HCT116 (cell line): ENCODE results near the gene SLC8A1.

ENCODE experiments used
- CEBPB ChIP-seq: IDR thresholded peaks from 2 replicates; pipeline ENCODE4 v1.6.1; 2012; ENCODE audit warnings: low read depth
- EGR1 ChIP-seq: IDR thresholded peaks from 2 replicates; pipeline ENCODE4 v1.6.1; 2012; ENCODE audit warnings: low read depth
- ELF1 ChIP-seq: IDR thresholded peaks from 2 replicates; pipeline ENCODE4 v1.6.1; 2012; ENCODE audit warnings: low read depth, borderline replicate concordance
- EZH2phosphoT487 ChIP-seq: fragments of 200-600 bp; IDR thresholded peaks from 2 replicates; pipeline ENCODE4 v1.6.1; 2018; ENCODE audit warnings: antibody characterized with exemption, borderline replicate concordance
- POLR2A ChIP-seq: IDR thresholded peaks from 2 replicates; pipeline ENCODE4 v1.7.0; 2011; ENCODE audit warnings: borderline replicate concordance; ENCODE audit not compliant: insufficient read depth, insufficient read length; ENCODE audit errors: extremely low read depth
- POLR2AphosphoS5 ChIP-seq: IDR thresholded peaks from 2 replicates; pipeline ENCODE4 v1.6.1; 2011; ENCODE audit warnings: mild to moderate bottlenecking, low read depth, low read length, moderate library complexity
- RAD21 ChIP-seq: IDR thresholded peaks from 2 replicates; pipeline ENCODE4 v1.6.1; 2012; ENCODE audit warnings: low read depth, mild to moderate bottlenecking
- SRF ChIP-seq: IDR thresholded peaks from 2 replicates; pipeline ENCODE4 v1.6.1; 2012; ENCODE audit warnings: low read depth
- ZFX ChIP-seq: fragments of 450-650 bp; IDR thresholded peaks from 2 replicates; pipeline ENCODE4 v1.6.1; 2017
- TF ChIP-seq, protein P1 (sequence below), 3 experiments: fragments of 200-600 bp in 1 of 3; sonication (generic) in 1 of 3; IDR thresholded peaks in 2 of 3; conservative IDR thresholded peaks in 1 of 3; 2 replicates each; pipeline ENCODE4 v1.5.1; 2012 to 2017; ENCODE audit warnings: low read depth in 2 of 3, low read length in 2 of 3, antibody characterized with exemption in 1 of 3, borderline replicate concordance in 1 of 3, control low read depth in 1 of 3, mild to moderate bottlenecking in 1 of 3, mixed read lengths in 1 of 3, mixed run types in 1 of 3, moderate library complexity in 1 of 3; ENCODE audit not compliant: insufficient read depth in 1 of 3
- TF ChIP-seq, protein P2 (sequence below): IDR thresholded peaks from 2 replicates; pipeline ENCODE4 v1.6.1; 2011; ENCODE audit warnings: mild to moderate bottlenecking, low read length, moderate library complexity; ENCODE audit not compliant: insufficient replicate concordance; ENCODE audit errors: extremely low read depth
- TF ChIP-seq, protein P3 (sequence below): IDR thresholded peaks from 2 replicates; pipeline ENCODE4 v1.6.1; 2012; ENCODE audit warnings: low read depth

DNA sequence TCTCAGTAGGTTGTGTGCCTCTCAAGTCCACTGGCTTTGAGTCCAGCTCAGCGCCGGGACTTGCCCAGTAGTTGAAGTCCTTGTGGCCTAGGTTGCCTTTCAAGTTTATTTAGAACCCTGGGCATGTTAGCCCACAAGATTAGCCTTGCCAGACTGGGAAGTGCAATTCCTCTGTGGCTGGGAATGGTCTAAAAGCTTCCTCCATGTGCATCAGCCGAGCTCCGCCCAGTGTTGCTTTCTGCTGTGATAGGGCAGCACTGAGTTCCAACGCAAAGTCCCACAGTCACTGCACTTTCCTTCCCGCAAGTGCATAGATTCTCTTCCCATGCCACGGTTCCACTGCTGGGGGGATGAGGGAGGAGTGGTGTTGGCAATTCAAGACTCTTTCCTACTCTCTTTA is 364.0 kb downstream of the SLC8A1 start:
- TF ChIP-seq, protein P1, sequence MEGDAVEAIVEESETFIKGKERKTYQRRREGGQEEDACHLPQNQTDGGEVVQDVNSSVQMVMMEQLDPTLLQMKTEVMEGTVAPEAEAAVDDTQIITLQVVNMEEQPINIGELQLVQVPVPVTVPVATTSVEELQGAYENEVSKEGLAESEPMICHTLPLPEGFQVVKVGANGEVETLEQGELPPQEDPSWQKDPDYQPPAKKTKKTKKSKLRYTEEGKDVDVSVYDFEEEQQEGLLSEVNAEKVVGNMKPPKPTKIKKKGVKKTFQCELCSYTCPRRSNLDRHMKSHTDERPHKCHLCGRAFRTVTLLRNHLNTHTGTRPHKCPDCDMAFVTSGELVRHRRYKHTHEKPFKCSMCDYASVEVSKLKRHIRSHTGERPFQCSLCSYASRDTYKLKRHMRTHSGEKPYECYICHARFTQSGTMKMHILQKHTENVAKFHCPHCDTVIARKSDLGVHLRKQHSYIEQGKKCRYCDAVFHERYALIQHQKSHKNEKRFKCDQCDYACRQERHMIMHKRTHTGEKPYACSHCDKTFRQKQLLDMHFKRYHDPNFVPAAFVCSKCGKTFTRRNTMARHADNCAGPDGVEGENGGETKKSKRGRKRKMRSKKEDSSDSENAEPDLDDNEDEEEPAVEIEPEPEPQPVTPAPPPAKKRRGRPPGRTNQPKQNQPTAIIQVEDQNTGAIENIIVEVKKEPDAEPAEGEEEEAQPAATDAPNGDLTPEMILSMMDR (IDR thresholded peaks at IDR 0.05 in 2 of 3, conservative IDR thresholded peaks at IDR 0.05 in 1 of 3; ENCODE audit: borderline replicate concordance in 1 of 3, insufficient read depth in 1 of 3, low read depth in 2 of 3, low read length in 2 of 3): no peak
- TF ChIP-seq ZFX (no peak), RAD21 (no peak), EZH2phosphoT487 (no peak), ELF1 (no peak), SRF (no peak), CEBPB (no peak), EGR1 (no peak), POLR2A (no peak), POLR2AphosphoS5 (no peak)
- TF ChIP-seq, protein P2, sequence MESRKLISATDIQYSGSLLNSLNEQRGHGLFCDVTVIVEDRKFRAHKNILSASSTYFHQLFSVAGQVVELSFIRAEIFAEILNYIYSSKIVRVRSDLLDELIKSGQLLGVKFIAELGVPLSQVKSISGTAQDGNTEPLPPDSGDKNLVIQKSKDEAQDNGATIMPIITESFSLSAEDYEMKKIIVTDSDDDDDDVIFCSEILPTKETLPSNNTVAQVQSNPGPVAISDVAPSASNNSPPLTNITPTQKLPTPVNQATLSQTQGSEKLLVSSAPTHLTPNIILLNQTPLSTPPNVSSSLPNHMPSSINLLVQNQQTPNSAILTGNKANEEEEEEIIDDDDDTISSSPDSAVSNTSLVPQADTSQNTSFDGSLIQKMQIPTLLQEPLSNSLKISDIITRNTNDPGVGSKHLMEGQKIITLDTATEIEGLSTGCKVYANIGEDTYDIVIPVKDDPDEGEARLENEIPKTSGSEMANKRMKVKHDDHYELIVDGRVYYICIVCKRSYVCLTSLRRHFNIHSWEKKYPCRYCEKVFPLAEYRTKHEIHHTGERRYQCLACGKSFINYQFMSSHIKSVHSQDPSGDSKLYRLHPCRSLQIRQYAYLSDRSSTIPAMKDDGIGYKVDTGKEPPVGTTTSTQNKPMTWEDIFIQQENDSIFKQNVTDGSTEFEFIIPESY: no peak
- TF ChIP-seq, protein P3, sequence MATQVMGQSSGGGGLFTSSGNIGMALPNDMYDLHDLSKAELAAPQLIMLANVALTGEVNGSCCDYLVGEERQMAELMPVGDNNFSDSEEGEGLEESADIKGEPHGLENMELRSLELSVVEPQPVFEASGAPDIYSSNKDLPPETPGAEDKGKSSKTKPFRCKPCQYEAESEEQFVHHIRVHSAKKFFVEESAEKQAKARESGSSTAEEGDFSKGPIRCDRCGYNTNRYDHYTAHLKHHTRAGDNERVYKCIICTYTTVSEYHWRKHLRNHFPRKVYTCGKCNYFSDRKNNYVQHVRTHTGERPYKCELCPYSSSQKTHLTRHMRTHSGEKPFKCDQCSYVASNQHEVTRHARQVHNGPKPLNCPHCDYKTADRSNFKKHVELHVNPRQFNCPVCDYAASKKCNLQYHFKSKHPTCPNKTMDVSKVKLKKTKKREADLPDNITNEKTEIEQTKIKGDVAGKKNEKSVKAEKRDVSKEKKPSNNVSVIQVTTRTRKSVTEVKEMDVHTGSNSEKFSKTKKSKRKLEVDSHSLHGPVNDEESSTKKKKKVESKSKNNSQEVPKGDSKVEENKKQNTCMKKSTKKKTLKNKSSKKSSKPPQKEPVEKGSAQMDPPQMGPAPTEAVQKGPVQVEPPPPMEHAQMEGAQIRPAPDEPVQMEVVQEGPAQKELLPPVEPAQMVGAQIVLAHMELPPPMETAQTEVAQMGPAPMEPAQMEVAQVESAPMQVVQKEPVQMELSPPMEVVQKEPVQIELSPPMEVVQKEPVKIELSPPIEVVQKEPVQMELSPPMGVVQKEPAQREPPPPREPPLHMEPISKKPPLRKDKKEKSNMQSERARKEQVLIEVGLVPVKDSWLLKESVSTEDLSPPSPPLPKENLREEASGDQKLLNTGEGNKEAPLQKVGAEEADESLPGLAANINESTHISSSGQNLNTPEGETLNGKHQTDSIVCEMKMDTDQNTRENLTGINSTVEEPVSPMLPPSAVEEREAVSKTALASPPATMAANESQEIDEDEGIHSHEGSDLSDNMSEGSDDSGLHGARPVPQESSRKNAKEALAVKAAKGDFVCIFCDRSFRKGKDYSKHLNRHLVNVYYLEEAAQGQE: no peak
